PC-3 (cell line): Measurements from ENCODE around the gene SVIL.

ENCODE experiments used
- EZH2 ChIP-seq: fragments of 300-600 bp; sonication (generic); IDR thresholded peaks from one replicate; pipeline ENCODE4 v1.6.1; 2017; ENCODE audit warnings: antibody characterized with exemption, mild to moderate bottlenecking, low read length; ENCODE audit not compliant: unreplicated experiment
- EZH2phosphoT487 ChIP-seq: fragments of 300-600 bp; sonication (generic); IDR thresholded peaks from 2 replicates; pipeline ENCODE4 v1.6.1; 2018; ENCODE audit warnings: mild to moderate bottlenecking, antibody characterized with exemption, low read length, borderline replicate concordance
- TF ChIP-seq, protein P1 (sequence below): fragments of 300-600 bp; sonication (generic); conservative IDR thresholded peaks from 2 replicates; pipeline ENCODE4 v1.5.1; 2017; ENCODE audit warnings: antibody characterized with exemption, low read depth, mild to moderate bottlenecking, low read length

GRCh38 chr10:29533696-29534285, 101.0 kb downstream of the SVIL start:
- TF ChIP-seq, protein P1, sequence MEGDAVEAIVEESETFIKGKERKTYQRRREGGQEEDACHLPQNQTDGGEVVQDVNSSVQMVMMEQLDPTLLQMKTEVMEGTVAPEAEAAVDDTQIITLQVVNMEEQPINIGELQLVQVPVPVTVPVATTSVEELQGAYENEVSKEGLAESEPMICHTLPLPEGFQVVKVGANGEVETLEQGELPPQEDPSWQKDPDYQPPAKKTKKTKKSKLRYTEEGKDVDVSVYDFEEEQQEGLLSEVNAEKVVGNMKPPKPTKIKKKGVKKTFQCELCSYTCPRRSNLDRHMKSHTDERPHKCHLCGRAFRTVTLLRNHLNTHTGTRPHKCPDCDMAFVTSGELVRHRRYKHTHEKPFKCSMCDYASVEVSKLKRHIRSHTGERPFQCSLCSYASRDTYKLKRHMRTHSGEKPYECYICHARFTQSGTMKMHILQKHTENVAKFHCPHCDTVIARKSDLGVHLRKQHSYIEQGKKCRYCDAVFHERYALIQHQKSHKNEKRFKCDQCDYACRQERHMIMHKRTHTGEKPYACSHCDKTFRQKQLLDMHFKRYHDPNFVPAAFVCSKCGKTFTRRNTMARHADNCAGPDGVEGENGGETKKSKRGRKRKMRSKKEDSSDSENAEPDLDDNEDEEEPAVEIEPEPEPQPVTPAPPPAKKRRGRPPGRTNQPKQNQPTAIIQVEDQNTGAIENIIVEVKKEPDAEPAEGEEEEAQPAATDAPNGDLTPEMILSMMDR, result no peak
- TF ChIP-seq EZH2 (no peak), EZH2phosphoT487 (no peak)
